GM19099 (cell line): ENCODE measurements around the gene LARP1.

ENCODE experiments used
- POLR2A ChIP-seq: IDR thresholded peaks from 3 replicates; pipeline ENCODE4 v1.6.1; 2011; ENCODE audit warnings: low read depth; ENCODE audit not compliant: insufficient read length; ENCODE audit errors: extremely low read depth

The LARP1 gene

DNA sequence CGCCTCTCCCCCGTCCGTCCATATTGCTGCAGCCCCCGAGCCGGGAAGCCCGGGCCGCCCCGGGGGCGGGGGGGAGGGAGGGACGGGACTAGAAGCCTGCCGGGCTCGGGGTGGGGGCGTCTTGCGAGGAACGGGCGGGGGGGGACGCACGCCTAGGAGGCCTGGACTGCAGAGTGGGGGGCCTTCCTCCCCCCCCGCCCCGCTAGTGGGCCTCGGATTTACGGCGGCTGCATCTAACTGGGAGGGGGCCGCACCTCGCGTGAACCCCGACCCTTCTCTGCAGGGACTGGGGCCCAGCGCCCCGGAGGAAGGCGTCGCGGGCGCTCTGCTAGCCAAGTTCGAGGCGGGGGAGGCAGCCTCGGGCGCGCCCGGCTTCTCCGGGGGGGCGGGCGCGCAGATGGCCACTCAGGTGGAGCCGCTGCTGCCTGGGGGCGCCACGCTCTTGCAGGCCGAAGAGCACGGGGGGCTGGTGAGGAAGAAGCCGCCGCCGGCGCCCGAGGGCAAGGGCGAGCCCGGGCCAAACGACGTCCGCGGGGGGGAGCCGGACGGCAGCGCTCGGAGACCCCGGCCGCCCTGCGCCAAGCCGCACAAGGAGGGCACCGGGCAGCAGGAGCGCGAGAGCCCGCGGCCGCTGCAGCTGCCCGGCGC is at the start of gene LARP1:
LARP1 (plus strand) TSS at position 17 of the 648 bp plus-strand sequence; CDS start at position 398, 381 bp downstream.
- peak; percentile 32 for TF ChIP-seq POLR2A

DNA sequence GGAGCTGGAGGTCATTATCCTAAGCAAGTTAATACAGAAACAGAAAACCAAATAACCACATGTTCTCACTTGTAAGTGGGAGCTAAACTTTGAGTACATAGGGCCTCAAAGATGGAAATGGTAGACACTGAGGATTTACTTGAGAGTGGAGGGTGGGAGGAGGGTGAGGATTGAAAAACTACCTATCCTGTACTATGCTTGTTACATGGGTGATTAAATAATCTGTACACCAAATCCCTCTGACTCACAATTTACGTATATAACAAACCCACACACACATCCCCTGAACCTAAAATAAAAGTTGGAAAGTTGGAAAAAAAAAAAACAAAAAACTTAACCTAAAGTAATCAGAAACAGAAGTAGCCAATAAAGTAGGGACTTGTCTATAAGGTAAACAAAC is 48.8 kb upstream of the LARP1 start:
- no peak for TF ChIP-seq POLR2A

DNA sequence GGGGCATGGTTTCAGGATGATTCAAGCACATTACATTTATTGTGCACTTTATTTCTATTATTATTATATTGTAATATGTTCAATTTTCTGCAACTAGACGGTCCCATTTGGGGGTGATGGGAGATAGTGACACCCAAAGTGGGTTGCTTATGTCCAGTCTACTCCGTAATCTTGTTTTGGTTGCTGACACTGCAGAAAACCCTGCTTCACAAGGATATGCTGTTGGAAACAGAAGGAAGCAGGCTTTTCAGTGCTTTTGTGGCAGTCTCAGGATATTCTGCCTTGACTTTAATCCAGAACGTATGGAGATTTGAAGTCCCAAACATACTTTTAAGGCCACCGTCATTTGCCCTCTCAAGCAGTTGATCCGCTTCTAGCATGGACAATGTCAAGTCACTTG is 47.5 kb upstream of the LARP1 start:
- TF ChIP-seq POLR2A: no peak

DNA sequence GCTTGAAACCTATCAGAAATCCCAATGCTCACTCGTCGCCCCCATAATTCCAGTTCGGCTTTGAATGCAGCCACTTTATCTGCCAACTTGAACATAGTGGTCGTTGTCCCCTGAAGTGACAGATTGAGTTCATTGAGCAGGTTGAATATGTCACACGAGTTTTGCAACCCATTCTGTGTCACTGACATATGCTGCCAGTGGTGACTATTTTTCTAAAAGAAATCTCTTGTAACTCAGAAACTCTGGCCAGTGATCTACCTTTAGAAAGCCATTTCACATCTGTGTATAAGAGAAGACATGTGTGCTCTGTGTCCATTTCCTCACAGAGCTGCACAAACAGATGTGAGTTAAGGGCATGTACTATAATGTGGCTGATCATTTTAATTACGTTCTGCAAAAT is 47.0 kb upstream of the LARP1 start:
- TF ChIP-seq POLR2A: no peak

DNA sequence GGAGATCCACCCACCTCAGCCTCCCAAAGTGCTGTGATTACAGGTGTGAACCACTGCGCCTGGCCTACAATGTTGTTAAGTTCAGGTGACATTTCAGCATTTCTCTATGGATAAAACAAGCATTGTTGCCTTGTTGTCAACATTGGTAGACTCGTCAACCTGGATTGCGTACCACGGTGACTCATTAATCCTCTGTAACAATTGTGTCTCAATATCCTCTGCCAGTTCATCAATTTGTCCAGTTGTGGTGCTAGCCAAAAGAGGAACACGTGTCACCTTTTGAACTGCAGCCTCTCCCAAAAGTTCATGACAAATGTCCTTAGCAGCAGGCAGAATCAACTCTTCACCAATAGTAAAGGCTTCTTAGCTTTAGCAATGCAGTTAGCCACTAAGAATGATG is 46.3 kb upstream of the LARP1 start:
- no peak for TF ChIP-seq POLR2A

DNA sequence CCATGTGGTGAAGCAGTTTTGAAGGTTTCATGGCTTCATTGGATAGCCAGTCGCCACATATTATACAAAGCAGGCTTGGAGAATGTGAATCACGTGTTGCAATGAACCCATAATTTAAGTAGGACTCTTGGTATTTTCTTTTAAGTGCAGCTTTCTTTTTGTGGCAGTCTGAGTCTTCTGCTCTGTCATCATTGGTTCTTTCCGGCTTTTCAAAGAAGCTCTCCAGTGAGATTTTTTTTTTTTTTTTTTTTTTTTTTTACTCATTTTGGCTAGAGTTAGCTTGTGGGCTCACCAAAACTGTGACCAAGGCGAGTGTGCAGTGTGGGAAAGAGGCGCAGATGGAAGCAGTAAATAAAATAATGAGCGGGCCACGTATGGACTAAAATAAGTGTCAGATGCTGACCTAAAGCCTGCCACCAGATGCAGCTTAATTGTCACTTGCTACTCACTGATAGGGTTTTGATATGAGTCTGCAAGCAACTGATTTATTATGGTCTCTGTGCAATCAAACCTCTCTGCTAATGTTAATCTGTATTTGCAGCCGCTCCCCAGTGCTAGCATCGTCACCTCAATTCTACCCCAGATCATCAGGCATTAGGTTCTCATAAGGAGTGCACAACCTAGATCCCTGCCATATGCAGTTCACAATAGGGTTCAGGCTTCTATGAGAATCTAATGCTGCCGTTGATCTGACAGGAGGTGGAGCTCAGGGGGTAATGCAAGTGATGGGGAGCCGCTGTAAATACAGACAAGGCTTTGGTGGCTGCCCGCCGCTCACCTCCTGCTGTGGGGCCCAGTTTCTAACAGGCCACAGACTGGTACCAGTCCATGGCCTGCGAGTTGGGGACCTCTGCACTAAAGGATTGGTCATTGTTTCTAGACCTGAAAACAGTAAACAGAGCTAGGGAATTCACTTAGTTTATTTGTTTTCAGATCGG is 45.5 kb upstream of the LARP1 start:
- TF ChIP-seq POLR2A: no peak

DNA sequence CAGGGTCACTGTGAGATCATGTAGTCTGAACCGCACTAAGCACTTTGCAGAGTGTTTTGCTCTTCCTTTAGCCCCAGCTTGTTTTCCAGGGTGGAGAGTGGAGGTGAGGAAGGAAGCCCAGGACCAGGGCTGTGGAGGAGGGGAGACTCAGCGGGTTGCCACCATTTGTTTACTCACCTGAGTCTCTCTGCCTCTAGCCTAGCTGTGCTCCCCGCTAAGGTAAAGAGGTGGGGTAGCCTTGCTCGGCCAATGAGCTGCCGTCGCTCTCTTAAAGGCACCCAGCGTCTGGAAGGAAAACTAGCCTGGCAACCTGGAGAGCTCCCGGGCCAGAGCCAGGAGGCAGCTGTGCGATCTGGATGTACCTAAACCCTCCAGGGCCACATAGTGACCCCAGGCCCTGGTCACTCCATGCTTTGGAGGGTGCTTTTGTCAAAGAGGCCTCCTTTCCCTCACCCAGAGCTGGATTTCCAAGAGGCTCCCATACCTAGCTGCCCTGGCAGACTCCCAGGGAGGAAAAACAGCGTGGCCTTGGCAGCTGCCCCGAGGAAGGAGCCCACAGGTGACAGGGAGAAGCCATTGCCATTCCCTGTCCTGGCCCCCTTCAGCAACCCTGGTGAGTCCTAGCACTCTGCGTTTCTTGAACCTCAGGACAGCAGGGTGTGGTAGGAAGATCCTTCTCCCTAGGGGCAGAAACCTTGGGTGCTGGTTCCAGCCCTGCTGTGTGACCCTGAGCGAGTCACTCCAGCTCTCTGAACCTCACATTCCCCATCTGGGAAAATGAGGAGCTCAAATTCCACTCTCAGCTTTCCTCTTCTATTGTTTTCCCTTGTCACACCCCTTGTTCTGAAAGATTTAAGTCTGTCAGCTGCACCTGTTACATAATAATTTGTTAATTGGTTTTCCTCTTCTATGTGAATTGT is 42.4 kb upstream of the LARP1 start:
- TF ChIP-seq POLR2A: no peak

DNA sequence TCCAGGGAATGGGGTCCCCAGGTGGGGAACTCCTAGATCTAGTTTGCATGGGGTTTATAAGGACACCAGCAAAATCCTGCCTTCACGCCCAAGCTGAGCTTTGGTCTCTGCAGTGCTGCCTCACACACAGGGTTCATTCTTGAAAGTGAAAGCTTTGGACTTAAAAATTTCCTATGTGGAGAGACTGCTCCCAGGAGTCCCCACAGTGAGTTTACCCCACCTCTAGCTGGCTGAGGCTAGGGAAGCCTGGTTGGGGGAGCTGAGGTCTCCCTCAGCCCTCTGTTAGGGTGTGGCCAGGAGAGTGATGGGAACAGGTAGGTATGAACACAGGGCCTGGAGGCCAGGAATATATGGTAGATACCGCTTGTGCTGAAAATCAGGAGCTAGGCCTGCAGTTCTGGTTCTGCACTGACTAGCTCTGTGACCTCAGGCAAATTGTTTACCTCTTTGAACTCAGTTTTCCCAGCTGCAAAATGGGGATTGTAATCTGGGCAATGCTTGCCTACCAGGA is 41.5 kb upstream of the LARP1 start:
- no peak for TF ChIP-seq POLR2A

DNA sequence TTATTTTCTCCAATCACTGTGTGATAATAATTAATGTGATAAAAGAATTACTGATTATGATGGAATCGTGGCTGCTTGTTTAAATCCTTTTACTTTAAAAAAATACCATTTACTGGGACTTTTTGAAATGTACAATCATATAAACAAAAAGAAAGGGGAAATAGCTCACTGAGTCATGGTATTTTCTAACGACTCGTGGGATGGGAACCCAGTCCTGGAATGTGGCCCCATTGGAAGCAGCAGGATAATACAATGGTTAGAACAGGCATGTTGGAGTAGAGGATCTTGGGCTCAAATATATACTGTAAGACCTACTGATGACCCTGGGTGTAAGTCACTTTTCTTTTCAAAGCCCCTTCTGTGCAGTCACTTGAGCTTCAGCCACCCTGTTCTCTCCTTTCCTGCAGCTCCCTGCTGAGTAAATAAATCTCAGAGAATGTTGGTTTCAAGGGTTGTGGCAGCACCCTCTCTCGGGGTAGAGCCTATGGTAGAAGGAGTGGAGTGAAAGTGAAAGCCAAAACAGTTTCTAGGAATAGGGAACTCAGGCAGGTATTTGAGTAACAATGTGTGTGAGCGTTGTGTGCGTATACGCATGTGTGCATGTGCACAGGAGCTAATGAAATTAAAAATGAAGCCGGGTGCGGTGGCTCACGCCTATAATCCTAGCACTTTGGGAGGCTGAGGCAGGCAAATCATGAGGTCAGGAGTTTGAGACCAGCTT is 40.8 kb upstream of the LARP1 start:
- no peak for TF ChIP-seq POLR2A

DNA sequence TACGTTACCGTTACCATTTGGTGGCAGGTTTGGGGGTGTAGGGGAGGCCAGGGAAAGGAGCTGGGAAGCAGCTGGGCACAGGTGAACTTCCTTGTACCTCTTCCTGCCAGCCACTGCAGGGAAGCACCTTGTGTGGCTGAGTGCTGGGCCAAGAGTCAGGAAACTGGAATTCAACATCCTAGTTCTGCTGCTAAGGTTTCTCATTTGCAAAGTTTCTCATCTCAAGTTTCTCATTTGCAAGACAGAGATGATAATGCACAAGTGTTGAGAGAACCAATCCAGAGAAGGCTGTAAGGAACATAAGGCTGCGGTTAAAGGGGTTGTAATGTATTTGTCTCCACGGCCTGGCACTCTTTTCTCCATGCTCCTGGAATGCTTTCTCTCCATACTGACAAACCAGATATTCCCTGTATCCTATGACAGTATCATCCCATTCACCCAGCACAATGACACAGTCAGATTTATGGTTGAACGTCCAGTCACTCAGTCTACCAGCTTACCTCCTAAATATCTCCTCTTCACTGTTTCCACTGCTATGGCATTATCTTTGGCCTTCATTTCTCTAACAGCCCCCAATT is 33.6 kb upstream of the LARP1 start:
- no peak for TF ChIP-seq POLR2A

DNA sequence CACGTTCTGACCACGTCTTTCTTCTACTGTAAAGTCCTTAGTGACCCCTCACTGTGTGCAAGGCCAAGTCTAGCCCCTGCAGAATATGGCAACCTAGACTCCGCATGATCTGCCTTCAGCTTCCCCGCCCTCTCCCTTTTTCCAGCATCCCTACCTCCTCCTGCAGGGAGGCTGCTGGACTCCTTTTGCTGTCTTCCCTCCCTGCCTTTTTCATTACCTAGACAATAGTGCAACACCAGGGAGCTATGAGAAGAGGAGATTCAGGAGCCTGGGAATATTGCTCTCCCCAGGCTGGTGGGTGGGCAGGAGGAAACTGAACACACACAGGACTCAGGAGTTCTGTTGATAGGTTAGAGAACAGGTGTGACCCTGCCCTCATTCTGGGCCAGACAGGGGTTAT is 33.1 kb upstream of the LARP1 start:
- no peak for TF ChIP-seq POLR2A

DNA sequence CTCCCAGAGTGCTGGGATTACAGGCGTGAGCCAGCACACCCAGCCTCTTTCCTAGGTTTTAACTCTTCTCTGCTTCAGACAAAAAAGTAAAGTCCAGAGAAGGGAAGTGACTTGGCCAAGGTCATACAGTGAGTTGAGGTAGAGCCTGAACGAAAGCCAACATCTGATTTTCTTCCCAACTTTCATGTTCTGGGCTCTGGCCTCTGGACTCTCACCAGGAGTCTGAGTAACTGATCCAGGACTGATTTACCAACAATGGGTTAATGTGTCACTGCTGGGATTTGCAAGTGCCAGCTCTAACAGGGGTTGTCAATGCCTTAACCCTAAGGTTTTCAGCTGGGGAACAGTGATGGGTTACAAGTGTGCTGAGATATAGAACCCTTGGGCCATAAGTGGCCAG is 32.2 kb upstream of the LARP1 start:
- TF ChIP-seq POLR2A: no peak

DNA sequence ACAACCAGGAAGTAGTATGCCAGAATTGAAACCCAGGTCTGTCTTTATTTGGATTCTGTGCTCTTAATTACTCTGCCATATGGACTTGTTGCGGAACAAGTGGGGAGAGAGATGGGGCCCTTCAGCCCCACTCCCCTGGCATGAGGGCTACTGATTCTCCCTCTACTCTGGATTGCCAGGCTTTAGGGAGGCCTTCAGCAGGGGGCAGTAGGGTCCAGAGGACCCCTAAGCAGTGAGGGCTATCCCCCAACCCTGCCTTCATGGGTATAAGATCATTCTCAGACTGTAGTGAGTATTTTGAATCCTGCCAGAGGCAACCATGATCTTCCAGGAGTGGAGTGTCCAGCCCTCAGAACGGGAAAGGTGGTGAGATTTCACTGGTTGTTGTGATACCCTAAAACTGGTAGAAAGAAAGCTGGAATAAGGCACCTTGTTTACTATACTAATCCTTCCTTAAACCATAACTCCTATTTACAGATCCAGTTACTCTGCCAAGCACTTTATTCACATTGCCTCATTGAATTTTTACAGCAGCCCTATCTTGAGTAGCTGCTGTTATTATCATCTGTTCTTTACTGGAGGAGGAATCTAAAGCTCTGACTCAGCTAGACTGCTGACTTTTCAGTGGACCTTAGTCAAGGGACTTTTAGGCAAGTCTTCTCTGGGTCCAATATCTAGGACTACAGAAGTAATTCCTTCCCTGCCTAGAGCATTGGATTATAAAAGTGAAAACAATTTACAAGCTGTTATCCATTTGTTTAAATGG is 31.3 kb upstream of the LARP1 start:
- TF ChIP-seq POLR2A: no peak
